ENCODE measurements around the gene ATRIP.

ATRIP gene

GRCh38 chr3:48433472-48434118, 12.9 kb upstream of the ATRIP start:
- POLR2A ChIA-PET = no interaction called here
- TF ChIP-seq, protein P1, sequence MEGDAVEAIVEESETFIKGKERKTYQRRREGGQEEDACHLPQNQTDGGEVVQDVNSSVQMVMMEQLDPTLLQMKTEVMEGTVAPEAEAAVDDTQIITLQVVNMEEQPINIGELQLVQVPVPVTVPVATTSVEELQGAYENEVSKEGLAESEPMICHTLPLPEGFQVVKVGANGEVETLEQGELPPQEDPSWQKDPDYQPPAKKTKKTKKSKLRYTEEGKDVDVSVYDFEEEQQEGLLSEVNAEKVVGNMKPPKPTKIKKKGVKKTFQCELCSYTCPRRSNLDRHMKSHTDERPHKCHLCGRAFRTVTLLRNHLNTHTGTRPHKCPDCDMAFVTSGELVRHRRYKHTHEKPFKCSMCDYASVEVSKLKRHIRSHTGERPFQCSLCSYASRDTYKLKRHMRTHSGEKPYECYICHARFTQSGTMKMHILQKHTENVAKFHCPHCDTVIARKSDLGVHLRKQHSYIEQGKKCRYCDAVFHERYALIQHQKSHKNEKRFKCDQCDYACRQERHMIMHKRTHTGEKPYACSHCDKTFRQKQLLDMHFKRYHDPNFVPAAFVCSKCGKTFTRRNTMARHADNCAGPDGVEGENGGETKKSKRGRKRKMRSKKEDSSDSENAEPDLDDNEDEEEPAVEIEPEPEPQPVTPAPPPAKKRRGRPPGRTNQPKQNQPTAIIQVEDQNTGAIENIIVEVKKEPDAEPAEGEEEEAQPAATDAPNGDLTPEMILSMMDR (IDR thresholded peaks at IDR 0.05; ENCODE audit: insufficient read depth, low read length, missing control alignments) = no peak
- CTCF ChIA-PET = interaction anchor here (0.8 to 17.0 kb wide), 14 partner anchors 9 to 246 kb away, joined by 3 to 948 read pairs (median 6); partner anchors contain the start of genes ATRIP and CDC25A
- no peak for DNase-seq (ENCODE audit: low read depth, low spot score)
- H3K4me3 ChIP-seq (ENCODE audit: low read depth, low read length) = no peak overlapping the region

DNA sequence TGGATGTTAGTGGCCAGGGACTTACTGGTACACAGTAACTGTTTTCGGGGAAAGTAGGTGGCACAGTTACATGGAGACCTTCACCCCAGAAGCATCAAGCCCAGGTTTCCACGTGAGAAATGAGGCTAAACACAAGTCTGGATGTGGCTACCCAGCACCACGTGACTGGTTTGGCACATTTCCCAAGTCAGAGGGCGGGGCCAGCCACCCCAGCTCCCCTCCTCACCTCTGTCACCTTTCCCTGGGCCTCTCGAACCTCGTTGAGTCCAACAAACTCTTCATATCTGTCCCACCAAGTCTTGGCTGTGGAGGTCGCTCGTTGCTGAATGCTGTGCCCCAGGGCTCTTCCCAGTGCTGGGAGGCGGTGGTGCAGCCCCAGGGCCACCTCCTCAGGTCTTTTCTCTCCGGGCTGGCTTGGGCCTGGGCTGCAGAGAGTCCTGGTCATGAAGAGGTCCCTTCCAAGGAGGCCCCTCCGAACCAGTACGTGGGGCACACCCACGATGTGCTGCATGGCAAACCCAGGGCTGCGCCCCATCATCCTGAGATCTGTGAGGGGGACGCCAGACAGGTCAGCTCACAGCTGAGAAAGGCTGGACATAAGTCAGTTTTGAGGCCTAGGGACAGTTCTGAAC, 11.8 kb upstream of the ATRIP start:
- DNase-seq (ENCODE audit: low read depth, low spot score) = no peak
- TF ChIP-seq, protein P1 (IDR thresholded peaks at IDR 0.05; ENCODE audit: insufficient read depth, low read length, missing control alignments) = no peak
- no peak overlapping the region for H3K4me3 ChIP-seq (ENCODE audit: low read depth, low read length)
- POLR2A ChIA-PET = no interaction called here
- CTCF ChIA-PET = interaction anchor here (0.6 to 17.0 kb wide), 16 partner anchors 11 to 246 kb away, joined by 3 to 948 read pairs (median 20); partner anchors contain the start of genes ATRIP, CDC25A, SHISA5 and ZNF589

DNA sequence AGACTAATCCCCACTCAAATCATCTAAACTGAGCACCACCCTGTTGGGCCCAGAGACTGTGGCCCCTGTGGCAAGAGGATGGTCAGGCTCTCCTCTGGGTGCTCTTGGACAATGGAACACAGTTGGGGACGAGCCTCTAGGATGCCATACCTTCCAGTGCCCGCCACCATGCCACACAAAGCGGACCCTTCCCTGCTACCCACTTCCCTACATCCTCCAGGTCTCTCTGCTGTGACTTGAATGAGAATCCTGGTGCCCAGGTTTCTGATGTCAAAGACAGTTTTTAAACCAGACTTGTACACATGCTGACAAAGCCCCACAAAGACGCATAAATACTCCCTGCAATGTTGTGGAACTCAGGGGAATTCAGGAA, 11.3 kb upstream of the ATRIP start:
- TF ChIP-seq, protein P1 (IDR thresholded peaks at IDR 0.05; ENCODE audit: insufficient read depth, low read length, missing control alignments) = no peak
- DNase-seq (ENCODE audit: low read depth, low spot score) = no peak
- no peak overlapping the region for H3K4me3 ChIP-seq (ENCODE audit: low read depth, low read length)
- POLR2A ChIA-PET = no interaction called here
- CTCF ChIA-PET = interaction anchor here (0.7 to 17.0 kb wide), 48 partner anchors 9 to 284 kb away, joined by 3 to 948 read pairs (median 10); partner anchors contain the start of genes ATRIP, CDC25A, PFKFB4 and UCN2

DNA sequence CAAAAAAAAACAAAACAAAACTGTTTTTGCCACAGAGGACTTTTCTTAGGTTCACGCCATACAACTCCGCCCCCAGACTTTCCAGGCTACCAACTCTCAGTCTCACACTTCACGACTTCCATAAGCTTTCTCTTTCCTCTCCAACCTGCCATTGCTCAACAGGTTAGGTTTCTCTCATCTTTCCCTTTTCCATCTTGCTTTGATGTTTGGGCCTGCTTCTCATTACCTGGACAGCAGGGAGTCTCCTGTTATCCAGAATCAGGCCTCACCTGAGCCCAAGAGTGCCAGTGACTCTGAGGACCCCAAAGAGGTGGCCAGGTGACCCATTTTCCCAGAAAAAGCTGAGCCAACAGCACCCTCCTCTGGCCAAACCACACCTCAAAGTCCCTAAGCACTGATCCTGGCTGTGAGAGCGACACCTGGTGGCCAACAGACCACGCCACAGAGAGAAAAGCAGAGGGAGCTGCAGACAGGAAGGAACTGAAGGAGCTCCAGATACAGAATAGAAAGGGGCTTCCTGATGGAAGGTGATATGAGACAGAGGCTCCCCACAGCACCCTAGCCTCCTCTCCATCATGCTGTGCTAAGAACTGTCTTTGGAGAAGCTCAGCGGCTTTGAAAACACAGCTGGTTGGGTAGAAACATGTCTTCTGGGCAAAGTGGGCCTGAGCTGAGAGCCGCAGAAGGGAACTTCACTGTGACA, 10.6 kb upstream of the ATRIP start:
- no peak for DNase-seq (ENCODE audit: low read depth, low spot score)
- H3K4me3 ChIP-seq (ENCODE audit: low read depth, low read length) = no peak overlapping the region
- TF ChIP-seq, protein P1 (IDR thresholded peaks at IDR 0.05; ENCODE audit: insufficient read depth, low read length, missing control alignments) = peak; percentile 99
- ChIA-PET POLR2A (interaction anchor here (1.0 to 1.5 kb wide), 3 partner anchors 11 to 74 kb away, joined by 3 to 10 read pairs (median 7); partner anchors contain the start of gene ATRIP), CTCF (interaction anchor here (0.6 to 17.0 kb wide), 85 partner anchors 10 to 304 kb away, joined by 3 to 948 read pairs (median 5); partner anchors contain the start of genes ATRIP, CDC25A, NCKIPSD and PFKFB4)

- CTCF ChIA-PET = interaction anchor here (0.6 to 17.0 kb wide), 82 partner anchors 11 to 303 kb away, joined by 3 to 948 read pairs (median 6); partner anchors contain the start of genes ATRIP, CDC25A, NCKIPSD and PFKFB4
- H3K4me3 ChIP-seq (ENCODE audit: low read depth, low read length) = no peak overlapping the region
- no peak for DNase-seq (ENCODE audit: low read depth, low spot score)
- POLR2A ChIA-PET = interaction anchor here (1.0 to 1.5 kb wide), 3 partner anchors 10 to 73 kb away, joined by 3 to 10 read pairs (median 7); partner anchors contain the start of gene ATRIP
- TF ChIP-seq, protein P1 (IDR thresholded peaks at IDR 0.05; ENCODE audit: insufficient read depth, low read length, missing control alignments) = no peak
Observed at GRCh38 chr3:48436477-48436787, 10.1 kb upstream of the ATRIP start.
